H1 (cell line): ENCODE measurements around the gene GET3. TPM values are rescaled to one million over a fixed set of nuclear protein-coding genes. Genes with fewer than 3 reads are reported as not detected.

Experiments used
- CTCF ChIA-PET: fragments of 300-600 bp; sonication (Branson Sonifier 250); formaldehyde crosslinking; loops from one replicate; lab custom pipeline; 2021; ENCODE audit not compliant: partially characterized antibody; lab: Charles Lee
- POLR2A ChIA-PET: fragments of 300-600 bp; sonication (Branson Sonifier 250); formaldehyde crosslinking; loops from one replicate; lab custom pipeline; 2021; ENCODE audit warnings: inconsistent platforms; ENCODE audit not compliant: partially characterized antibody; lab: Charles Lee
- DNase-seq, 2 experiments: peaks; one replicate each; pipeline versions ENCODE4 v3.0.0 to v3.0.0-alpha.2; 2010 to 2022; ENCODE audit warnings: low spot score in 2 of 2, low read depth in 1 of 2, mixed read lengths in 1 of 2
- FAIRE-seq: peaks from 2 replicates; lab custom pipeline; 2011; peaks lifted over from hg19 to GRCh38; lab: Jason Lieb, UNC
- H2AFZ ChIP-seq: 2 replicates; pipeline ENCODE4 v1.8.1; 2012; ENCODE audit warnings: low read length, inconsistent platforms
- H2AK5ac ChIP-seq: 2 replicates; pipeline ENCODE4 v1.6.1; 2013; ENCODE audit warnings: low read depth, low read length
- H2BK120ac ChIP-seq: replicated peaks from 2 replicates; pipeline ENCODE3; 2013; ENCODE audit warnings: low read depth, low read length, inconsistent platforms
- H2BK12ac ChIP-seq: 2 replicates; pipeline ENCODE4 v1.6.1; 2013; ENCODE audit warnings: low read depth, low read length
- H2BK15ac ChIP-seq: 2 replicates; pipeline ENCODE4 v1.6.1; 2013; ENCODE audit warnings: low read length
- H2BK20ac ChIP-seq: 2 replicates; pipeline ENCODE4 v1.6.1; 2013; ENCODE audit warnings: low read length
- H2BK5ac ChIP-seq: 2 replicates; pipeline ENCODE4 v1.6.1; 2013; ENCODE audit warnings: low read depth, low read length
- H3K14ac ChIP-seq: 2 replicates; pipeline ENCODE4 v1.6.1; 2013; ENCODE audit warnings: inconsistent platforms; ENCODE audit not compliant: insufficient read length
- H3K18ac ChIP-seq: 2 replicates; pipeline ENCODE4 v1.6.1; 2013; ENCODE audit warnings: low read length; ENCODE audit errors: extremely low read depth
- H3K23ac ChIP-seq: 2 replicates; pipeline ENCODE4 v1.6.1; 2013; ENCODE audit warnings: inconsistent platforms; ENCODE audit not compliant: insufficient read length
- H3K23me2 ChIP-seq: 2 replicates; pipeline ENCODE4 v1.6.1; 2013; ENCODE audit warnings: low read depth, low read length
- H3K27ac ChIP-seq: 2 replicates; pipeline ENCODE4 v1.6.1; 2011; ENCODE audit warnings: low read depth, low read length, inconsistent platforms
- H3K27me3 ChIP-seq, 4 experiments: replicated peaks in 1 of 4; 1 replicate in 1 of 4; 2 replicates in 3 of 4; pipeline versions ENCODE4 v1.6.1 to v1.8.1; 2011 to 2013; ENCODE audit warnings: low read length in 3 of 4, mild to moderate bottlenecking in 3 of 4, inconsistent platforms in 2 of 4, mixed read lengths in 2 of 4, moderate library complexity in 1 of 4; ENCODE audit not compliant: control insufficient read depth in 3 of 4, insufficient read depth in 3 of 4; ENCODE audit errors: extremely low read depth in 1 of 4
- H3K36me3 ChIP-seq, 4 experiments: 2 replicates each; pipeline versions ENCODE4 v1.6.1 to v1.8.1; 2011 to 2013; ENCODE audit warnings: mild to moderate bottlenecking in 4 of 4, low read length in 3 of 4, moderate library complexity in 2 of 4, control low read depth in 1 of 4, inconsistent platforms in 1 of 4; ENCODE audit not compliant: insufficient read depth in 4 of 4, control insufficient read depth in 2 of 4
- H3K4ac ChIP-seq: replicated peaks from 2 replicates; pipeline ENCODE3; 2013; ENCODE audit warnings: low read length, low read depth, mixed read lengths, inconsistent platforms; ENCODE audit not compliant: insufficient read length
- H3K4me1 ChIP-seq, 4 experiments: replicated peaks in 1 of 4; 1 replicate in 1 of 4; 2 replicates in 3 of 4; pipeline versions ENCODE4 v1.6.1 to v1.8.1; 2011 to 2013; ENCODE audit warnings: low read length in 3 of 4, inconsistent platforms in 2 of 4, mixed read lengths in 1 of 4; ENCODE audit not compliant: insufficient read depth in 4 of 4, control insufficient read depth in 3 of 4
- H3K4me2 ChIP-seq, 2 experiments: 2 replicates each; pipeline versions ENCODE4 v1.6.1 to v1.8.1; 2011 to 2013; ENCODE audit warnings: low read depth in 2 of 2, low read length in 2 of 2, control low read depth in 1 of 2, inconsistent platforms in 1 of 2, mild to moderate bottlenecking in 1 of 2; ENCODE audit not compliant: insufficient read depth in 1 of 2
- H3K4me3 ChIP-seq, 4 experiments: fragments of 200-600, 300-600 bp in 1 of 4; sonication (generic), shearing (Covaris generic), sonication (Bioruptor Twin) in 1 of 4; 2 replicates each; pipeline versions ENCODE4 v1.5.1 to v1.8.1; 2011 to 2016; ENCODE audit warnings: low read length in 4 of 4, low read depth in 3 of 4, control low read depth in 2 of 4, inconsistent platforms in 2 of 4, mild to moderate bottlenecking in 2 of 4, mixed read lengths in 1 of 4, moderate library complexity in 1 of 4; ENCODE audit not compliant: insufficient read depth in 2 of 4; ENCODE audit errors: extremely low read depth in 1 of 4
- H3K56ac ChIP-seq: replicated peaks from 2 replicates; pipeline ENCODE3; 2013; ENCODE audit warnings: low read depth, mild to moderate bottlenecking, mixed read lengths, low read length, inconsistent platforms; ENCODE audit not compliant: insufficient read length
- H3K79me1 ChIP-seq: 2 replicates; pipeline ENCODE4 v1.6.1; 2013; ENCODE audit warnings: low read depth, low read length, control low read depth
- H3K79me2 ChIP-seq, 2 experiments: 2 replicates each; pipeline versions ENCODE4 v1.6.1 to v1.8.1; 2012 to 2013; ENCODE audit warnings: low read length in 2 of 2, mild to moderate bottlenecking in 2 of 2, inconsistent platforms in 1 of 2; ENCODE audit not compliant: insufficient read depth in 2 of 2, control insufficient read depth in 1 of 2
- H3K9ac ChIP-seq, 4 experiments: replicated peaks in 1 of 4; 1 replicate in 1 of 4; 2 replicates in 3 of 4; pipeline versions ENCODE4 v1.6.1 to v1.8.1; 2011 to 2013; ENCODE audit warnings: low read depth in 3 of 4, low read length in 3 of 4, control low read depth in 2 of 4, mild to moderate bottlenecking in 2 of 4, moderate library complexity in 2 of 4, inconsistent platforms in 1 of 4; ENCODE audit errors: extremely low read depth in 1 of 4
- H3K9me3 ChIP-seq, 2 experiments: 2 replicates each; pipeline versions ENCODE4 v1.6.1 to v1.8.1; 2012 to 2013; ENCODE audit warnings: mild to moderate bottlenecking in 2 of 2, moderate library complexity in 2 of 2, control low read depth in 1 of 2, inconsistent platforms in 1 of 2, low read depth in 1 of 2, low read length in 1 of 2, mixed read lengths in 1 of 2; ENCODE audit not compliant: insufficient read depth in 2 of 2
- H4K20me1 ChIP-seq, 2 experiments: replicated peaks in 1 of 2; 2 replicates each; pipeline versions ENCODE3 to v1.8.1; 2011 to 2013; ENCODE audit warnings: inconsistent platforms in 2 of 2, low read length in 2 of 2, mild to moderate bottlenecking in 1 of 2; ENCODE audit not compliant: insufficient read depth in 2 of 2, control insufficient read depth in 1 of 2
- H4K5ac ChIP-seq: 2 replicates; pipeline ENCODE4 v1.6.1; 2013; ENCODE audit warnings: low read length, low read depth, mixed read lengths, inconsistent platforms; ENCODE audit not compliant: insufficient read length
- H4K8ac ChIP-seq: 2 replicates; pipeline ENCODE4 v1.8.0; 2013; ENCODE audit warnings: mild to moderate bottlenecking, moderate library complexity, low read length, inconsistent platforms; ENCODE audit not compliant: insufficient read depth; ENCODE audit errors: extremely low read depth
- H4K91ac ChIP-seq: replicated peaks from 2 replicates; pipeline ENCODE3; 2013; ENCODE audit warnings: low read length, mixed read lengths, inconsistent platforms; ENCODE audit not compliant: insufficient read length
- ATF3 ChIP-seq: IDR thresholded peaks from 2 replicates; pipeline ENCODE4 v1.6.1; 2011; ENCODE audit warnings: low read depth, mild to moderate bottlenecking, low read length; ENCODE audit not compliant: insufficient read depth
- BACH1 ChIP-seq: IDR thresholded peaks from 2 replicates; pipeline ENCODE4 v1.6.1; 2012; ENCODE audit warnings: low read length, improper control_type of control experiment
- CBX5 ChIP-seq: fragments of 300-800, 300-1000 bp; sonication (generic); IDR thresholded peaks from 2 replicates; pipeline ENCODE4 v1.7.1; 2016; ENCODE audit warnings: antibody characterized with exemption, low read length, low read depth
- CEBPB ChIP-seq: IDR thresholded peaks from 2 replicates; pipeline ENCODE4 v1.6.1; 2012; ENCODE audit warnings: low read depth, low read length
- EP300 ChIP-seq, 2 experiments: IDR thresholded peaks; 1 replicate in 1 of 2; 2 replicates in 1 of 2; pipeline ENCODE4 v1.6.1; 2011 to 2012; ENCODE audit warnings: low read depth in 2 of 2, low read length in 2 of 2, mild to moderate bottlenecking in 2 of 2, borderline replicate concordance in 1 of 2, inconsistent platforms in 1 of 2, moderate library complexity in 1 of 2
- FOSL1 ChIP-seq: IDR thresholded peaks from 2 replicates; pipeline ENCODE4 v1.6.1; 2011; ENCODE audit warnings: mild to moderate bottlenecking, low read depth, low read length, moderate library complexity; ENCODE audit not compliant: insufficient read depth
- JUN ChIP-seq: IDR thresholded peaks from 2 replicates; pipeline ENCODE4 v1.6.1; 2011; ENCODE audit warnings: low read depth, mild to moderate bottlenecking, improper control_type of control experiment, low read length
- RBBP5 ChIP-seq: IDR thresholded peaks from 2 replicates; pipeline ENCODE4 v1.7.1; 2012; ENCODE audit warnings: low read depth, mild to moderate bottlenecking, inconsistent platforms, low read length, moderate library complexity, borderline replicate concordance
- RXRA ChIP-seq: IDR thresholded peaks from 2 replicates; pipeline ENCODE4 v1.6.1; 2011; ENCODE audit warnings: low read depth, mild to moderate bottlenecking, low read length, moderate library complexity; ENCODE audit not compliant: insufficient read depth
- SIX5 ChIP-seq: IDR thresholded peaks from 2 replicates; pipeline ENCODE4 v1.6.1; 2011; ENCODE audit warnings: mild to moderate bottlenecking, low read depth, low read length
- TBP ChIP-seq: IDR thresholded peaks from 2 replicates; pipeline ENCODE4 v1.6.1; 2011; ENCODE audit warnings: low read depth, low read length, improper control_type of control experiment
- YY1 ChIP-seq: IDR thresholded peaks from 2 replicates; pipeline ENCODE4 v1.6.1; 2011; ENCODE audit warnings: low read depth, mild to moderate bottlenecking, low read length
- WGBS, 2 experiments: shearing (Covaris generic) in 1 of 2; methylation state at CpG; one replicate each; pipeline versions ENCODE4 v1.1.6 to v1.1.7; 2013 to 2015; ENCODE audit warnings: low lambda C conversion rate in 2 of 2, mixed read lengths in 2 of 2, inconsistent platforms in 1 of 2, low coverage in 1 of 2, missing lambda C conversion rate in 1 of 2; ENCODE audit not compliant: insufficient replicate concordance in 2 of 2, insufficient coverage in 1 of 2, insufficient read length in 1 of 2; ENCODE audit errors: extremely low coverage in 1 of 2, missing lambda C conversion rate in 1 of 2; 5-methylcytosine and 5-hydroxymethylcytosine counted together
- polyA plus RNA-seq, 7 experiments: library from polyadenylated mRNA; depleted of rRNA in 3 of 7; stranded (reverse) in 5 of 7; unstranded in 2 of 7; fragments of >200 nt in 5 of 7; fragments of 200-250 nt in 2 of 7; gene quantifications; 1 replicate in 5 of 7; 2 replicates in 1 of 7; 4 replicates in 1 of 7; pipeline versions ENCODE4 v1.2.1 to v1.2.3, GENCODE V29; 2011 to 2013; ENCODE audit warnings: missing spikeins in 2 of 7, mixed read lengths in 2 of 7
- total RNA-seq: library from RNA; stranded (reverse); fragmentation: NEBNext Ultra II Directional; extraction: Animal tissue kit (Norgen Biotek cat#: 25700); gene quantifications from 2 replicates; pipeline ENCODE4 v1.2.1, GENCODE V29; 2021

The GET3 gene
- total and polyA plus RNA-seq, 2 of the 8 experiments (the other 6 are each of a cell fraction or from before 2014, with no cell fraction given) = 105 to 297 TPM

- no peak overlapping the region for H2BK12ac ChIP-seq
- H2BK120ac ChIP-seq = no peak overlapping the region
- no peaks in the 10 kb centered on the region for H3K4me1 ChIP-seq
- WGBS, 2 experiments = 92% methylated on average over 26 of the region's 26 CpGs; no CpG with 5 or more reads in 1 of the 2 experiments
- no peaks in the 10 kb centered on the region for H3K36me3 ChIP-seq
- no peak for DNase-seq
- no peaks in the 10 kb centered on the region for H3K79me2 ChIP-seq
- H2BK5ac ChIP-seq = no peak overlapping the region
- H2AFZ ChIP-seq = no peak overlapping the region
- no peak overlapping the region for H3K9ac ChIP-seq
- H2AK5ac ChIP-seq = no peak overlapping the region
- no peak overlapping the region for H4K91ac ChIP-seq
- no peak overlapping the region for H3K4me2 ChIP-seq
- H3K27me3 ChIP-seq = no peaks in the 10 kb centered on the region
- H4K8ac ChIP-seq = no peak overlapping the region
- no peak overlapping the region for H2BK20ac ChIP-seq
- ChIA-PET POLR2A (interaction anchor here (1.1 to 9.2 kb wide), 3 partner anchors 11 to 68 kb away, joined by 3 to 93 read pairs (median 4); partner anchors contain the start of gene DHPS), CTCF (interaction anchor here (0.6 to 1.4 kb wide), 3 partner anchors 13 to 174 kb away, joined by 3 to 5 read pairs (median 4); no protein-coding TSS in a partner anchor)
- no peak overlapping the region for H3K27ac ChIP-seq
- H3K9me3 ChIP-seq = no peaks in the 10 kb centered on the region
- H3K4me3 ChIP-seq = no peak overlapping the region
- no peak for FAIRE-seq
- no peak for TF ChIP-seq BACH1
- no peak for TF ChIP-seq FOSL1
- no peak for TF ChIP-seq RXRA
- TF ChIP-seq YY1 = no peak
- no peak for TF ChIP-seq CEBPB
- TF ChIP-seq ATF3 = no peak
- no peak for TF ChIP-seq TBP
- no peak for TF ChIP-seq RBBP5
- TF ChIP-seq JUN = no peak
- no peak for TF ChIP-seq CBX5
- no peak for TF ChIP-seq EP300 (IDR thresholded peaks at IDR 0.05; ENCODE audit: borderline replicate concordance in 1 of 2, low read depth in 2 of 2, low read length in 2 of 2)
- no peak for TF ChIP-seq SIX5
- TF ChIP-seq, all 59 proteins: peak for 0
- Histone ChIP-seq H3K4ac (no peak overlapping the region), H2BK15ac (no peak overlapping the region), H3K23me2 (no peaks in the 10 kb centered on the region), H4K5ac (no peak overlapping the region), H3K18ac (no peak overlapping the region), H3K23ac (no peak overlapping the region), H3K79me1 (no peaks in the 10 kb centered on the region), H4K20me1 (peaks cover 0 to 8% of the 10 kb centered on the region in 2 experiments), H3K14ac (no peak overlapping the region), H3K56ac (no peak overlapping the region)
Observed at GRCh38 chr19:12689581-12690216, 47.6 kb upstream of the GET3 start.
